ENCODE results near the gene PTPRG. TPM values are rescaled to one million over a fixed set of nuclear protein-coding genes. Genes with fewer than 3 reads are reported as not detected.

Gene PTPRG
- total RNA-seq, 2 donors from 2014 or later = 76.5 to 108 TPM

DNA sequence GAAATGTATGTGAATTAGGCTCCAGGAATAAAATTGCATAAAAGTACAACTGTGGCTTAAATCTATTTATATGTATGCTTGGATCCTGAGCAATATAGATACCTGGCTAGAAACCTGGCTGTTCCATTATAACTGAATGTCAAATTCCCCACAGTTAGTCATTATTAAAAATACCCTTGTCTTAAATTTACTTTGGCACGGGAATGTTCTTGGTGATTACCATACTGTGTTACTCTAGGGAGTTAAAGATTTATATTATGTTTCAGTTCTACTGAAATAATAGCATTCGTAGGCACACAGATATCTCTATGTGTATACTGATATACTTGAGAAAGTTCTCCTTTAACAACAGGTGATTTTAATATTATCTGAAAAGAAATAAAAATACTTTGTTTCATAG lies 394.1 kb downstream of the PTPRG start:
- Histone ChIP-seq H3K27ac (ENCODE audit: low read depth, low read length) (no peak overlapping the region), H3K4me3 (ENCODE audit: low read length) (no peak overlapping the region), H3K4me1 (ENCODE audit: control insufficient read depth, insufficient read depth, low read length) (no peaks in the 10 kb centered on the region), H3K9me3 (ENCODE audit: control insufficient read depth, low read length) (no peaks in the 10 kb centered on the region), H3K9ac (ENCODE audit: extremely low read depth, low read length, poor library complexity, severe bottlenecking) (no peak overlapping the region), H3K27me3 (ENCODE audit: control insufficient read depth, insufficient read depth, low read length, poor library complexity, severe bottlenecking) (no peaks in the 10 kb centered on the region), H3K36me3 (ENCODE audit: control insufficient read depth, insufficient read depth, low read length) (no peaks in the 10 kb centered on the region)
- TF ChIP-seq, protein P1, sequence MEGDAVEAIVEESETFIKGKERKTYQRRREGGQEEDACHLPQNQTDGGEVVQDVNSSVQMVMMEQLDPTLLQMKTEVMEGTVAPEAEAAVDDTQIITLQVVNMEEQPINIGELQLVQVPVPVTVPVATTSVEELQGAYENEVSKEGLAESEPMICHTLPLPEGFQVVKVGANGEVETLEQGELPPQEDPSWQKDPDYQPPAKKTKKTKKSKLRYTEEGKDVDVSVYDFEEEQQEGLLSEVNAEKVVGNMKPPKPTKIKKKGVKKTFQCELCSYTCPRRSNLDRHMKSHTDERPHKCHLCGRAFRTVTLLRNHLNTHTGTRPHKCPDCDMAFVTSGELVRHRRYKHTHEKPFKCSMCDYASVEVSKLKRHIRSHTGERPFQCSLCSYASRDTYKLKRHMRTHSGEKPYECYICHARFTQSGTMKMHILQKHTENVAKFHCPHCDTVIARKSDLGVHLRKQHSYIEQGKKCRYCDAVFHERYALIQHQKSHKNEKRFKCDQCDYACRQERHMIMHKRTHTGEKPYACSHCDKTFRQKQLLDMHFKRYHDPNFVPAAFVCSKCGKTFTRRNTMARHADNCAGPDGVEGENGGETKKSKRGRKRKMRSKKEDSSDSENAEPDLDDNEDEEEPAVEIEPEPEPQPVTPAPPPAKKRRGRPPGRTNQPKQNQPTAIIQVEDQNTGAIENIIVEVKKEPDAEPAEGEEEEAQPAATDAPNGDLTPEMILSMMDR (conservative IDR thresholded peaks at IDR 0.05) = no peak
- no peaks in the 10 kb centered on the region for H3K36me3 Mint-ChIP-seq (ENCODE audit: low read depth)
- DNase-seq = no peak
- no peaks in the 10 kb centered on the region for H3K27me3 Mint-ChIP-seq (ENCODE audit: insufficient read depth)
- H3K9me3 Mint-ChIP-seq = no peaks in the 10 kb centered on the region
- H3K4me1 Mint-ChIP-seq = peaks cover 4% of the 10 kb centered on the region
- no peak overlapping the region for H3K4me3 Mint-ChIP-seq
- no peak overlapping the region for H3K27ac Mint-ChIP-seq
- WGBS, 2 experiments (ENCODE audit: insufficient coverage in 1 of 2, insufficient read length in 1 of 2) = 100% methylated on average over 2 of the region's 2 CpGs; no CpG with 5 or more reads in 1 of the 2 experiments

GRCh38 chr3:61956236-61956635 lies 394.9 kb downstream of the PTPRG start:
- H3K9me3 ChIP-seq (ENCODE audit: control insufficient read depth, low read length) = no peaks in the 10 kb centered on the region
- no peak overlapping the region for H3K4me3 ChIP-seq (ENCODE audit: low read length)
- H3K9ac ChIP-seq (ENCODE audit: extremely low read depth, low read length, poor library complexity, severe bottlenecking) = no peak overlapping the region
- no peaks in the 10 kb centered on the region for H3K27me3 ChIP-seq (ENCODE audit: control insufficient read depth, insufficient read depth, low read length, poor library complexity, severe bottlenecking)
- Mint-ChIP-seq H3K36me3 (ENCODE audit: low read depth) (no peaks in the 10 kb centered on the region), H3K4me3 (no peak overlapping the region), H3K4me1 (peaks cover 4% of the 10 kb centered on the region), H3K27me3 (ENCODE audit: insufficient read depth) (no peaks in the 10 kb centered on the region), H3K27ac (no peak overlapping the region), H3K9me3 (no peaks in the 10 kb centered on the region)
- TF ChIP-seq, protein P1 (conservative IDR thresholded peaks at IDR 0.05) = no peak
- H3K4me1 ChIP-seq (ENCODE audit: control insufficient read depth, insufficient read depth, low read length) = no peaks in the 10 kb centered on the region
- H3K27ac ChIP-seq (ENCODE audit: low read depth, low read length) = no peak overlapping the region
- 88% methylated on average over 5 of the region's 5 CpGs; no CpG with 5 or more reads in 1 of the 2 experiments for WGBS, 2 experiments (ENCODE audit: insufficient coverage in 1 of 2, insufficient read length in 1 of 2)
- no peaks in the 10 kb centered on the region for H3K36me3 ChIP-seq (ENCODE audit: control insufficient read depth, insufficient read depth, low read length)
- DNase-seq = no peak

DNA sequence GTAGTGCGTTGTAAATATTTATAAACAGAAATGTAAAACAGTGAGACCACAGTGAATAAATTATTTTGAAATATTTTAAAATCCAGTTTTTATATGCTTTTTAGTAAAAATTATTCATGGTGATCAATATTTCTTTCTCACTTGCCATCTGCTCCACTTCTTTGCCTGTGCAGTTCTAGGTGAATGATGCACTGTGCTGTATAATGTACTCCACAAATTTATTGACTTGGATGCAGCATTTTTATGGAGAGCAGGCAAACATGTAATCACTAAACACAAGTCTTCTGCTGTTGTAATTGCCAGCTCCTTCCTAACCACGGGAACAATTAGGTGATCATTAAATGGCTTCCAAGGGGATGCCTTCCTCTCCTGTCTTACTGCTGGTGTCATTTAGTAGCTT lies 395.9 kb downstream of the PTPRG start:
- Histone ChIP-seq H3K27me3 (ENCODE audit: control insufficient read depth, insufficient read depth, low read length, poor library complexity, severe bottlenecking) (no peaks in the 10 kb centered on the region), H3K9ac (ENCODE audit: extremely low read depth, low read length, poor library complexity, severe bottlenecking) (no peak overlapping the region), H3K4me3 (ENCODE audit: low read length) (no peak overlapping the region), H3K36me3 (ENCODE audit: control insufficient read depth, insufficient read depth, low read length) (no peaks in the 10 kb centered on the region), H3K4me1 (ENCODE audit: control insufficient read depth, insufficient read depth, low read length) (no peaks in the 10 kb centered on the region), H3K9me3 (ENCODE audit: control insufficient read depth, low read length) (no peaks in the 10 kb centered on the region), H3K27ac (ENCODE audit: low read depth, low read length) (no peak overlapping the region)
- Mint-ChIP-seq H3K9me3 (no peaks in the 10 kb centered on the region), H3K36me3 (ENCODE audit: low read depth) (no peaks in the 10 kb centered on the region), H3K4me1 (peaks cover 8% of the 10 kb centered on the region), H3K27ac (no peak overlapping the region), H3K4me3 (no peak overlapping the region), H3K27me3 (ENCODE audit: insufficient read depth) (no peaks in the 10 kb centered on the region)
- TF ChIP-seq, protein P1 (conservative IDR thresholded peaks at IDR 0.05) = no peak
- WGBS, 2 experiments (ENCODE audit: insufficient coverage in 1 of 2, insufficient read length in 1 of 2) = 78 to 84% methylated on average over 1 to 2 of the region's 2 CpGs
- no peak for DNase-seq
